ENCODE data around the gene OLR1. TPM values are rescaled to one million over a fixed set of nuclear protein-coding genes. Genes with fewer than 3 reads are reported as not detected.

Gene OLR1
- polyA plus RNA-seq, 1 donor from 2014 or later = not detected

GRCh38 chr12:10179776-10180181 is 7.8 kb upstream of the OLR1 start:
- Histone ChIP-seq H3K9ac (ENCODE audit: low read length) (no peak overlapping the region), H2AFZ (ENCODE audit: low read depth, low read length) (no peak overlapping the region)

GRCh38 chr12:10178821-10179220 is 6.9 kb upstream of the OLR1 start, which contains the start of gene TMEM52B:
Gene TMEM52B (plus strand): TSS chr12:10179032. CDS start chr12:10179575, 543 bp downstream.
- H3K79me2 ChIP-seq (replicated peaks; ENCODE audit: insufficient read depth, low read length) = no peaks in the 10 kb centered on the region
- H3K9ac ChIP-seq (ENCODE audit: low read length) = no peak within 1 kb of the TSS
- H3K4me2 ChIP-seq (ENCODE audit: low read length) = no peak within 1 kb of the TSS
- no peak within 1 kb of the TSS for H2AFZ ChIP-seq (ENCODE audit: low read depth, low read length)
- H3K27ac ChIP-seq (ENCODE audit: low read length) = no peak within 1 kb of the TSS
- no peaks in the 10 kb centered on the region for H4K20me1 ChIP-seq (ENCODE audit: insufficient read depth)
- no peaks in the 10 kb centered on the region for H3K27me3 ChIP-seq (ENCODE audit: insufficient read depth, low read depth, low read length)
- H3K9me2 ChIP-seq (ENCODE audit: insufficient read depth, low read length) = no peaks in the 10 kb centered on the region
- H3K4me3 ChIP-seq (ENCODE audit: low read length) = no peak within 1 kb of the TSS
- no peaks in the 10 kb centered on the region for H3K9me3 ChIP-seq (ENCODE audit: low read length)
- H3K36me3 ChIP-seq (ENCODE audit: insufficient read depth, low read length) = no peaks in the 10 kb centered on the region
- H3F3A ChIP-seq (ENCODE audit: insufficient read depth, low read length, poor library complexity, severe bottlenecking) = no peaks in the 10 kb centered on the region
- TF ChIP-seq POLR2AphosphoS5 (IDR thresholded peaks at IDR 0.05) (no peak), TAF1 (IDR thresholded peaks at IDR 0.05; ENCODE audit: low read depth) (no peak), CTCF (IDR thresholded peaks at IDR 0.05; ENCODE audit: poor library complexity, severe bottlenecking) (no peak), SMC3 (conservative IDR thresholded peaks at IDR 0.05; ENCODE audit: poor library complexity) (no peak), EZH2 (IDR thresholded peaks at IDR 0.05; ENCODE audit: borderline replicate concordance, insufficient read depth, low read length, poor library complexity, severe bottlenecking) (no peak), RAD21 (conservative IDR thresholded peaks at IDR 0.05) (no peak), REST (IDR thresholded peaks at IDR 0.05; ENCODE audit: borderline replicate concordance) (no peak)

More at GRCh38 chr12:10179776-10180181, 7.8 kb upstream of the OLR1 start:
- Histone ChIP-seq H4K20me1 (ENCODE audit: insufficient read depth) (no peaks in the 10 kb centered on the region), H3K4me3 (ENCODE audit: low read length) (no peak overlapping the region), H3K9me3 (ENCODE audit: low read length) (no peaks in the 10 kb centered on the region), H3K4me2 (ENCODE audit: low read length) (no peak overlapping the region), H3K27ac (ENCODE audit: low read length) (no peak overlapping the region), H3K27me3 (ENCODE audit: insufficient read depth, low read depth, low read length) (no peaks in the 10 kb centered on the region), H3K36me3 (ENCODE audit: insufficient read depth, low read length) (no peaks in the 10 kb centered on the region), H3K79me2 (replicated peaks; ENCODE audit: insufficient read depth, low read length) (no peaks in the 10 kb centered on the region), H3K9me2 (ENCODE audit: insufficient read depth, low read length) (no peaks in the 10 kb centered on the region), H3F3A (ENCODE audit: insufficient read depth, low read length, poor library complexity, severe bottlenecking) (no peaks in the 10 kb centered on the region)
- TF ChIP-seq RAD21 (conservative IDR thresholded peaks at IDR 0.05) = no peak
- no peak for TF ChIP-seq EZH2 (IDR thresholded peaks at IDR 0.05; ENCODE audit: borderline replicate concordance, insufficient read depth, low read length, poor library complexity, severe bottlenecking)
- no peak for TF ChIP-seq SMC3 (conservative IDR thresholded peaks at IDR 0.05; ENCODE audit: poor library complexity)
- TF ChIP-seq MXI1 (conservative IDR thresholded peaks at IDR 0.05; ENCODE audit: poor library complexity, severe bottlenecking) = no peak
- no peak for TF ChIP-seq EP300 (conservative IDR thresholded peaks at IDR 0.05; ENCODE audit: poor library complexity, severe bottlenecking)
- TF ChIP-seq POLR2AphosphoS5 (IDR thresholded peaks at IDR 0.05) = no peak
- no peak for TF ChIP-seq TAF1 (IDR thresholded peaks at IDR 0.05; ENCODE audit: low read depth)
- no peak for TF ChIP-seq CTCF (IDR thresholded peaks at IDR 0.05; ENCODE audit: poor library complexity, severe bottlenecking)
- no peak for TF ChIP-seq REST (IDR thresholded peaks at IDR 0.05; ENCODE audit: borderline replicate concordance)
